ENCODE measurements around the gene TRIO. TPM values are rescaled to one million over a fixed set of nuclear protein-coding genes. Genes with fewer than 3 reads are reported as not detected.

Gene TRIO
- total RNA-seq, 1 experiment from 2014 or later: 88.8 TPM

GRCh38 chr5:14217587-14217986 lies 74.4 kb downstream of the TRIO start:
- H3K4me3 Mint-ChIP-seq: no peak overlapping the region
- no peak for DNase-seq (ENCODE audit: low spot score)
- ChIA-PET POLR2A (no interaction called here), CTCF (interaction anchor here (0.8 to 1.7 kb wide), 2 partner anchors 41 to 109 kb away, joined by 3 to 5 read pairs; no protein-coding TSS in a partner anchor)
- no peaks in the 10 kb centered on the region for H3K27me3 Mint-ChIP-seq (ENCODE audit: low read depth)
- no peak for TF ChIP-seq SOX15 (CRISPR knock-in tag; IDR thresholded peaks at IDR 0.05)
- no peak for TF ChIP-seq TEAD4 (CRISPR knock-in tag; IDR thresholded peaks at IDR 0.05)
- TF ChIP-seq GTF2I (CRISPR knock-in tag; conservative IDR thresholded peaks at IDR 0.05): no peak
- no peak for TF ChIP-seq FOXK1 (CRISPR knock-in tag; IDR thresholded peaks at IDR 0.05)
- TF ChIP-seq ZBTB21 (CRISPR knock-in tag; IDR thresholded peaks at IDR 0.05; ENCODE audit: borderline replicate concordance): no peak
- no peak for TF ChIP-seq TCF7 (CRISPR knock-in tag; IDR thresholded peaks at IDR 0.05; ENCODE audit: low read depth)
- TF ChIP-seq AFF4 (CRISPR knock-in tag; IDR thresholded peaks at IDR 0.05; ENCODE audit: borderline replicate concordance): no peak
- TF ChIP-seq, protein P1, sequence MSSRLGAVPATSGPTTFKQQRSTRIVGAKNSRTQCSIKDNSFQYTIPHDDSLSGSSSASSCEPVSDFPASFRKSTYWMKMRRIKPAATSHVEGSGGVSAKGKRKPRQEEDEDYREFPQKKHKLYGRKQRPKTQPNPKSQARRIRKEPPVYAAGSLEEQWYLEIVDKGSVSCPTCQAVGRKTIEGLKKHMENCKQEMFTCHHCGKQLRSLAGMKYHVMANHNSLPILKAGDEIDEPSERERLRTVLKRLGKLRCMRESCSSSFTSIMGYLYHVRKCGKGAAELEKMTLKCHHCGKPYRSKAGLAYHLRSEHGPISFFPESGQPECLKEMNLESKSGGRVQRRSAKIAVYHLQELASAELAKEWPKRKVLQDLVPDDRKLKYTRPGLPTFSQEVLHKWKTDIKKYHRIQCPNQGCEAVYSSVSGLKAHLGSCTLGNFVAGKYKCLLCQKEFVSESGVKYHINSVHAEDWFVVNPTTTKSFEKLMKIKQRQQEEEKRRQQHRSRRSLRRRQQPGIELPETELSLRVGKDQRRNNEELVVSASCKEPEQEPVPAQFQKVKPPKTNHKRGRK (CRISPR knock-in tag; IDR thresholded peaks at IDR 0.05; ENCODE audit: borderline replicate concordance): no peak
- TF ChIP-seq ZNF396 (CRISPR knock-in tag; IDR thresholded peaks at IDR 0.05; ENCODE audit: borderline replicate concordance): no peak
- TF ChIP-seq, protein P2, sequence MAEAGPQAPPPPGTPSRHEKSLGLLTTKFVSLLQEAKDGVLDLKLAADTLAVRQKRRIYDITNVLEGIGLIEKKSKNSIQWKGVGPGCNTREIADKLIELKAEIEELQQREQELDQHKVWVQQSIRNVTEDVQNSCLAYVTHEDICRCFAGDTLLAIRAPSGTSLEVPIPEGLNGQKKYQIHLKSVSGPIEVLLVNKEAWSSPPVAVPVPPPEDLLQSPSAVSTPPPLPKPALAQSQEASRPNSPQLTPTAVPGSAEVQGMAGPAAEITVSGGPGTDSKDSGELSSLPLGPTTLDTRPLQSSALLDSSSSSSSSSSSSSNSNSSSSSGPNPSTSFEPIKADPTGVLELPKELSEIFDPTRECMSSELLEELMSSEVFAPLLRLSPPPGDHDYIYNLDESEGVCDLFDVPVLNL (CRISPR knock-in tag; IDR thresholded peaks at IDR 0.05; ENCODE audit: borderline replicate concordance, low read depth): no peak
- TF ChIP-seq OVOL2 (CRISPR knock-in tag; IDR thresholded peaks at IDR 0.05; ENCODE audit: borderline replicate concordance): no peak
- peaks cover 5% of the 10 kb centered on the region for H3K36me3 Mint-ChIP-seq
- H3K4me1 Mint-ChIP-seq: peaks cover 92% of the 10 kb centered on the region
- ATAC-seq: no peak
- peaks cover 5% of the 10 kb centered on the region for H3K9me3 Mint-ChIP-seq
- H3K27ac Mint-ChIP-seq: 0 out of 2 replicates have a peak overlapping the region, but pooled peaks have one; percentile 32

DNA sequence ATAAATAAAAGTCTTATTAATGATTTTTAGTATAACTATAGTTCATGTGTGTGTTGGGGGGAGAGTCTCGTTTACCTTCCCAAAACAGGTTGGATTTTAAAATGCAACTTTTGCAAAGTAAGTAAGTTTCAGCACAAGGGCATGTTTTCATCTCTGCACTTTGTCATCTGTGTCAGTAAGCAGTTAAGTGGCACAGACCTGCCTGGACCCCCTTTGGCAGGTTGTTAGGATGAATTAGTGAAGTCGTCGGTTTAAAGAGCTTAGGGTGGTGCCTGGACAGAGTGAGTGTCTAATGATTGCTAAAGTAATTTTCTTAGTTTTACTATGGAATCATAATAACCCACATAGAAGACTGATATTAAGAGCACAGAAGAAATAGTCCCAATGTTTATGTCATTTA lies 74.9 kb downstream of the TRIO start:
- no peak for TF ChIP-seq ZNF396 (CRISPR knock-in tag; IDR thresholded peaks at IDR 0.05; ENCODE audit: borderline replicate concordance)
- TF ChIP-seq ZNF232 (CRISPR knock-in tag; IDR thresholded peaks at IDR 0.05): no peak
- TF ChIP-seq ELF4 (CRISPR knock-in tag; IDR thresholded peaks at IDR 0.05; ENCODE audit: low read depth): no peak
- no peak for TF ChIP-seq ATF1 (CRISPR knock-in tag; IDR thresholded peaks at IDR 0.05)
- H3K4me1 Mint-ChIP-seq: peaks cover 92% of the 10 kb centered on the region
- H3K27ac Mint-ChIP-seq: peak overlapping the region; percentile 7; the same call in 1 of the 2 replicates
- H3K9me3 Mint-ChIP-seq: peaks cover 5% of the 10 kb centered on the region
- DNase-seq (ENCODE audit: low spot score): no peak
- H3K36me3 Mint-ChIP-seq: peaks cover 5% of the 10 kb centered on the region
- ATAC-seq: no peak
- no peak overlapping the region for H3K4me3 Mint-ChIP-seq
- CTCF ChIA-PET: no interaction called here
- POLR2A ChIA-PET: interaction anchor here (0.6 kb wide), 1 partner anchor 38 kb away, joined by 9 read pairs; no protein-coding TSS in a partner anchor
- no peaks in the 10 kb centered on the region for H3K27me3 Mint-ChIP-seq (ENCODE audit: low read depth)

GRCh38 chr5:14218480-14218879 lies 75.3 kb downstream of the TRIO start:
- no peak for DNase-seq (ENCODE audit: low spot score)
- Mint-ChIP-seq H3K36me3 (peaks cover 5% of the 10 kb centered on the region), H3K4me1 (peaks cover 96% of the 10 kb centered on the region), H3K27ac (no peak overlapping the region), H3K27me3 (ENCODE audit: low read depth) (no peaks in the 10 kb centered on the region), H3K4me3 (no peak overlapping the region), H3K9me3 (peaks cover 5% of the 10 kb centered on the region)
- ChIA-PET CTCF (no interaction called here), POLR2A (interaction anchor here (0.6 kb wide), 1 partner anchor 39 kb away, joined by 9 read pairs; no protein-coding TSS in a partner anchor)
- peak; percentile 8; the same call in 1 of the 2 replicates for ATAC-seq
- no peak for TF ChIP-seq ZNF232 (CRISPR knock-in tag; IDR thresholded peaks at IDR 0.05)
- no peak for TF ChIP-seq RELA (CRISPR knock-in tag; IDR thresholded peaks at IDR 0.05; ENCODE audit: borderline replicate concordance)
- no peak for TF ChIP-seq CDX4 (CRISPR knock-in tag; IDR thresholded peaks at IDR 0.05; ENCODE audit: borderline replicate concordance)
- TF ChIP-seq STAT6 (CRISPR knock-in tag; conservative IDR thresholded peaks at IDR 0.05; ENCODE audit: low read depth): no peak
- no peak for TF ChIP-seq JAZF1 (CRISPR knock-in tag; IDR thresholded peaks at IDR 0.05)
- no peak for TF ChIP-seq ATF3 (CRISPR knock-in tag; conservative IDR thresholded peaks at IDR 0.05)
- no peak for TF ChIP-seq SMAD4 (CRISPR knock-in tag; IDR thresholded peaks at IDR 0.05)
- no peak for TF ChIP-seq TP53 (CRISPR knock-in tag; IDR thresholded peaks at IDR 0.05)
